ENCODE results near the gene GCN1. TPM values are rescaled to one million over a fixed set of nuclear protein-coding genes. Genes with fewer than 3 reads are reported as not detected.

GCN1 gene
- total and polyA plus RNA-seq, 2 donors (not counting 3 experiments of a cell fraction or from before 2014, with no cell fraction given) = 30.1 to 101 TPM

- Histone ChIP-seq H3K4me1 (ENCODE audit: control insufficient read depth, extremely low read depth, insufficient read depth, low read length) (no peaks in the 10 kb centered on the region), H2AFZ (ENCODE audit: low read depth, low read length) (no peak overlapping the region), H3K4me3 (replicated peaks in 1 of 3; ENCODE audit: insufficient read depth in 1 of 3, low read depth in 1 of 3, low read length in 3 of 3) (no peak overlapping the region), H3K9me1 (replicated peaks; ENCODE audit: control insufficient read depth, extremely low read depth, insufficient read depth, low read length) (no peaks in the 10 kb centered on the region), H3K9me3 (replicated peaks; ENCODE audit: control insufficient read depth, insufficient read depth, low read length) (no peaks in the 10 kb centered on the region), H3K4me2 (ENCODE audit: insufficient read depth, low read length) (no peak overlapping the region), H3K79me2 (ENCODE audit: control insufficient read depth, insufficient read depth, low read length) (no peaks in the 10 kb centered on the region), H4K20me1 (replicated peaks; ENCODE audit: control insufficient read depth, extremely low read depth, insufficient read depth, low read length) (no peaks in the 10 kb centered on the region), H3K36me3 (ENCODE audit: control insufficient read depth in 2 of 2, extremely low read depth in 1 of 2, insufficient read depth in 2 of 2, low read length in 2 of 2) (peaks cover 38 to 62% of the 10 kb centered on the region in 2 experiments), H3K27me3 (ENCODE audit: control insufficient read depth in 2 of 2, insufficient read depth in 2 of 2, low read length in 2 of 2) (no peaks in the 10 kb centered on the region), H3K27ac (ENCODE audit: insufficient read depth, low read depth, low read length) (no peak overlapping the region), H3K9ac (replicated peaks; ENCODE audit: extremely low read depth, insufficient read depth, low read length) (no peak overlapping the region)
- FAIRE-seq (no peak), DNase-seq (ENCODE audit: low read depth, low spot score) (no peak)
- POLR2A ChIA-PET = interaction anchor here (0.5 kb wide), 1 partner anchor 146 kb away, joined by 4 read pairs; no protein-coding TSS in a partner anchor
- dilution Hi-C loops (cut with MboI; ENCODE audit: extremely low pct_ligation_motif_present, low sequenced_read_pairs) = no loop called here
- intact Hi-C loops (cut with micrococcal nuclease) = no loop called here
- CTCF ChIA-PET = interaction anchor here (1.3 kb wide), 1 partner anchor 114 kb away, joined by 4 read pairs; the partner anchor contains the start of gene PXN
- no TSS peak for BruUV-seq (replicated peaks)
- no peak for TF ChIP-seq FOS (IDR thresholded peaks at IDR 0.05; ENCODE audit: borderline replicate concordance, insufficient read depth, low read length)
- no peak for TF ChIP-seq MYC (IDR thresholded peaks at IDR 0.05; ENCODE audit: low read depth, low read length)
- no peak for TF ChIP-seq CTCF (IDR thresholded peaks at IDR 0.05; ENCODE audit: extremely low read depth in 1 of 2, insufficient read depth in 1 of 2, low read depth in 1 of 2, low read length in 2 of 2)
- no peak for TF ChIP-seq POLR2A (IDR thresholded peaks at IDR 0.05; ENCODE audit: low read depth, low read length)
- TF ChIP-seq POLR2AphosphoS5 (IDR thresholded peaks at IDR 0.05; ENCODE audit: insufficient read depth, low read depth, low read length) = no peak
- TF ChIP-seq JUN (IDR thresholded peaks at IDR 0.05; ENCODE audit: borderline replicate concordance, insufficient read depth, insufficient read length, low read depth) = no peak
- TF ChIP-seq EZH2 (IDR thresholded peaks at IDR 0.05; ENCODE audit: borderline replicate concordance, low read depth, low read length, severe bottlenecking) = no peak
- TF ChIP-seq MAX (IDR thresholded peaks at IDR 0.05; ENCODE audit: insufficient read depth, insufficient read length) = no peak
- TF ChIP-seq GATA2 (IDR thresholded peaks at IDR 0.05; ENCODE audit: insufficient read depth, insufficient read length, low read depth, low read length) = no peak
These were observed 43.5 kb downstream of the GCN1 start for GRCh38 chr12:120150919-120151525.

Data from endothelial cell of umbilical vein (primary cell).